T-cell (primary cell): ENCODE data around the gene ETFA. TPM values are rescaled to one million over a fixed set of nuclear protein-coding genes. Genes with fewer than 3 reads are reported as not detected.

Experiments
- ATAC-seq, 4 experiments: fragments of 200-7000 bp in 3 of 4; fragments of 150-1000 bp in 1 of 4; cut with Tn5 transposase; replicated peaks in 1 of 4; 1 replicate in 3 of 4; 2 replicates in 1 of 4; pipeline ENCODE4 v1.10.0; 2021; ENCODE audit warnings: moderate library complexity in 3 of 4, mild to moderate bottlenecking in 2 of 4, moderate number of reproducible peaks in 1 of 4
- CTCF ChIA-PET, 2 donors: fragments of 300-600 bp; sonication (Branson Sonifier 250); formaldehyde crosslinking; loops; one replicate each; lab custom pipeline; 2022; ENCODE audit warnings: antibody characterized with exemption in 2 of 2; lab: Charles Lee
- POLR2A ChIA-PET, 2 donors: fragments of 300-600 bp; sonication (Branson Sonifier 250); formaldehyde crosslinking; loops; one replicate each; lab custom pipeline; 2022; ENCODE audit warnings: antibody characterized with exemption in 2 of 2; lab: Charles Lee
- DNase-seq, 35 experiments: peaks; one replicate each; pipeline versions ENCODE4 v3.0.0 to v3.0.0-alpha.2; 2013 to 2023
- H3K27ac ChIP-seq: one replicate; pipeline ENCODE4 v1.5.1; 2013; ENCODE audit warnings: low read length
- H3K27me3 ChIP-seq, 2 experiments: replicated peaks in 1 of 2; 1 replicate in 1 of 2; 2 replicates in 1 of 2; pipeline versions ENCODE4 v1.6.1 to v1.7.0; 2013; ENCODE audit warnings: low read length in 1 of 2, mixed read lengths in 1 of 2; ENCODE audit not compliant: control insufficient read depth in 2 of 2, insufficient read depth in 2 of 2; ENCODE audit errors: extremely low read depth in 1 of 2
- H3K36me3 ChIP-seq, 2 donors: 1 replicate in 1 of 2; 2 replicates in 1 of 2; pipeline versions ENCODE4 v1.6.1 to v1.7.0; 2013; ENCODE audit warnings: low read length in 1 of 2; ENCODE audit not compliant: control insufficient read depth in 2 of 2, insufficient read depth in 1 of 2; ENCODE audit errors: extremely low read depth in 1 of 2
- H3K4me1 ChIP-seq, 2 experiments: 1 replicate in 1 of 2; 2 replicates in 1 of 2; pipeline versions ENCODE4 v1.6.1 to v1.7.0; 2013; ENCODE audit warnings: low read length in 2 of 2, mixed read lengths in 1 of 2; ENCODE audit not compliant: insufficient read depth in 2 of 2, control insufficient read depth in 1 of 2; ENCODE audit errors: extremely low read depth in 1 of 2
- H3K4me3 ChIP-seq, 2 donors: 1 replicate in 1 of 2; 2 replicates in 1 of 2; pipeline versions ENCODE4 v1.5.1 to v1.7.0; 2013; ENCODE audit warnings: mild to moderate bottlenecking in 2 of 2, low read length in 1 of 2, moderate library complexity in 1 of 2; ENCODE audit not compliant: control insufficient read depth in 1 of 2; ENCODE audit errors: extremely low read depth in 1 of 2
- H3K9me3 ChIP-seq: 2 replicates; pipeline ENCODE4 v1.7.0; 2013
- H3K27ac Mint-ChIP-seq, 2 donors: one replicate each; pipeline ENCODE4 v1.8.0; 2020 to 2021; ENCODE audit warnings: mild to moderate bottlenecking in 2 of 2, mixed read lengths in 2 of 2
- H3K27me3 Mint-ChIP-seq, 2 donors: one replicate each; pipeline ENCODE4 v1.8.0; 2021 to 2022; ENCODE audit warnings: mixed read lengths in 2 of 2
- H3K36me3 Mint-ChIP-seq: one replicate; pipeline ENCODE4 v1.8.0; 2021; ENCODE audit warnings: mixed read lengths
- H3K4me1 Mint-ChIP-seq, 3 donors: one replicate each; pipeline ENCODE4 v1.8.0; 2020 to 2022; ENCODE audit warnings: mixed read lengths in 3 of 3, mild to moderate bottlenecking in 1 of 3
- H3K4me3 Mint-ChIP-seq, 3 donors: one replicate each; pipeline ENCODE4 v1.8.0; 2020 to 2022; ENCODE audit warnings: mild to moderate bottlenecking in 3 of 3, mixed read lengths in 3 of 3, moderate library complexity in 3 of 3
- H3K9me3 Mint-ChIP-seq, 3 donors: one replicate each; pipeline ENCODE4 v1.8.0; 2020 to 2022; ENCODE audit warnings: mixed read lengths in 3 of 3
- WGBS: methylation state at CpG from one replicate; pipeline ENCODE4 v1.1.5; 2013; ENCODE audit warnings: missing lambda C conversion rate; ENCODE audit not compliant: insufficient coverage; 5-methylcytosine and 5-hydroxymethylcytosine counted together
- total RNA-seq, 35 experiments: library from RNA in 6 of 35; stranded (reverse) in 6 of 35; fragments of 120-200 nt in 1 of 35; gene quantifications; one replicate each; pipeline versions ENCODE4 v1.2.1 to v1.2.4 and lab custom pipeline; 2013 to 2026

Gene ETFA
- total RNA-seq, 5 donors from 2014 or later (not counting 1 experiment from before 2014, with no cell fraction given), result 34.6 to 53.9 (median 50.4) TPM

DNA sequence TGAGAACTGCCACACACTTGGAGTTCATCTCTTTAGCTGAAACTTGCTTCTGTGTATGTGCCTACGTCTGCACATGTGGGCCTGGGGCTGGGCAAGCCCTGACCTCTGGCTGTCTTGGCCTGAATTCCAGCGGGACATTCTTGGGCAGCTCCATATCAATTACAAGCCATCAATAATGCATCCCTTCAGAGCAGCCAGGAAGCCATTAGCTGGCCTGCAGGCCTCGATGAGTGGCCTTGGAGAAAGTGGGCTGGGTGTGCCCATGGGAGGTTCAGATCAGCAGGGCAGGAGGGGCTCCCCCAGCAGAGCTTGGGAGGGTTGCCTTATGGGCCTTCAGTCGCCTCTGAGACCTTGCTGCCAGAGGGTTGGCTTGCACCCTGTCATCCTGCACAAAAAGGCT, 124.1 kb downstream of the ETFA start:
- ChIA-PET CTCF (no interaction called here), POLR2A (no interaction called here)
- ATAC-seq (no peak), DNase-seq (no peak)
- 71% methylated on average over 1 of the region's 4 CpGs for WGBS
- peaks cover 41 to 45% of the 10 kb centered on the region in 2 donors for H3K27me3 Mint-ChIP-seq
- H3K27ac Mint-ChIP-seq, result no peak overlapping the region
- H3K4me3 ChIP-seq, result no peak overlapping the region
- H3K4me1 Mint-ChIP-seq, result peaks cover 13 to 15% (median 13%) of the 10 kb centered on the region in 3 donors
- H3K4me1 ChIP-seq, result peaks cover 0 to 15% of the 10 kb centered on the region in 2 experiments
- H3K36me3 Mint-ChIP-seq, result no peaks in the 10 kb centered on the region
- no peaks in the 10 kb centered on the region for H3K36me3 ChIP-seq
- no peak overlapping the region for H3K27ac ChIP-seq
- no peaks in the 10 kb centered on the region for H3K9me3 ChIP-seq
- H3K9me3 Mint-ChIP-seq, result no peaks in the 10 kb centered on the region
- H3K4me3 Mint-ChIP-seq, result no peak overlapping the region
- peaks cover 0 to 63% of the 10 kb centered on the region in 2 experiments for H3K27me3 ChIP-seq

DNA sequence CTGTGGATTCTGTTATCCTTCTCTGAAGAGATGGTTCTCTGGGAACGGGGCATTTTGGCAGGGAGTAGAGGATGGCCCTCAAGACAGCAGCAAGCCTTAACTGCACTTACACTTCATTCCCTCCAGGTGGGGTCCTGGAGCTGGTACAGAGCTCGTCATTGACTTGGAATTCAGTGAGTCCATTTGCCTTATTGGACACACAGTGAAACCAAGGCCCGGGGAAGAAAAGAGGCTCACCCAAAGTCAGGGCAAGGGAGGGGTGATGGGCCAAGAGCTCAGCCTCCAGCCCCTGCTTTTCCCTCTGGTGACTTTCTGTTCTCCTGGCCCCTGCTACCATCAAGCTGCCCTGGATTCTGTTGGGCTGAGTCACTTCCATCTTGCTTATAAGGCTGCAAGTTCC, 125.6 kb downstream of the ETFA start:
- H3K9me3 Mint-ChIP-seq, result no peaks in the 10 kb centered on the region
- H3K4me1 Mint-ChIP-seq, result peaks cover 15 to 19% (median 16%) of the 10 kb centered on the region in 3 donors
- ChIA-PET POLR2A (no interaction called here), CTCF (no interaction called here)
- no peaks in the 10 kb centered on the region for H3K36me3 Mint-ChIP-seq
- Histone ChIP-seq H3K4me1 (peaks cover 0 to 12% of the 10 kb centered on the region in 2 experiments), H3K27ac (no peak overlapping the region), H3K4me3 (no peak overlapping the region), H3K27me3 (peaks cover 0 to 61% of the 10 kb centered on the region in 2 experiments), H3K36me3 (no peaks in the 10 kb centered on the region), H3K9me3 (no peaks in the 10 kb centered on the region)
- no peak overlapping the region for H3K27ac Mint-ChIP-seq
- peak in 1 of 35 experiments; percentile 26 for DNase-seq
- H3K4me3 Mint-ChIP-seq, result no peak overlapping the region
- WGBS, result 55% methylated on average over 2 of the region's 3 CpGs
- ATAC-seq, result no peak
- peaks cover 46 to 56% of the 10 kb centered on the region in 2 donors for H3K27me3 Mint-ChIP-seq

DNA sequence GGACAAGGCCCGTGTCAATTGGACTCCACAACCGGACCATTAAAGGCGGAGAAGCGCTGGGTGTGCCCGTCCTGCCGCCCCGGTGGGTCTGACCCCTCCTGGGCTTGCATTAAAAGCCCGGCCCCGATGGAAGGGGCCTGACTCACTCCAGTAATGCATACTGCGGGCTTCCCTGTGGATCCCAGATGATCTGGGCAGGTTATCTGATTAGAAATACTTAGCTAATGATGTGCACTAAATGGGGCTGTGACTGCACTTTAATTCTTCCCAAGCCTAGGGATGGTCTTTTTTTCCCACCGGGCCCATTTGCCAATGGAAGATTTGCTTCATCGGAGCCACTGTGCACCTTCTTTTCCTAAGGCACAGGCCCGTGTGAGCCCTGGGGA, 126.6 kb downstream of the ETFA start:
- peaks cover 0 to 51% of the 10 kb centered on the region in 2 experiments for H3K27me3 ChIP-seq
- peaks cover 0 to 6% of the 10 kb centered on the region in 2 experiments for H3K4me1 ChIP-seq
- no peaks in the 10 kb centered on the region for H3K9me3 ChIP-seq
- ATAC-seq (no peak), DNase-seq (no peak)
- Mint-ChIP-seq H3K36me3 (no peaks in the 10 kb centered on the region), H3K27me3 (peaks cover 40 to 47% of the 10 kb centered on the region in 2 donors), H3K4me3 (no peak overlapping the region), H3K9me3 (no peaks in the 10 kb centered on the region), H3K4me1 (peaks cover 8 to 10% (median 9%) of the 10 kb centered on the region in 3 donors), H3K27ac (no peak overlapping the region)
- 78% methylated on average over 13 of the region's 13 CpGs for WGBS
- H3K4me3 ChIP-seq, result no peak overlapping the region
- H3K27ac ChIP-seq, result no peak overlapping the region
- CTCF ChIA-PET, result interaction anchor here in 1 of 2 donors (1.2 kb wide), 1 partner anchor 8 kb away, joined by 3 read pairs; no protein-coding TSS in a partner anchor
- POLR2A ChIA-PET, result no interaction called here
- H3K36me3 ChIP-seq, result no peaks in the 10 kb centered on the region

DNA sequence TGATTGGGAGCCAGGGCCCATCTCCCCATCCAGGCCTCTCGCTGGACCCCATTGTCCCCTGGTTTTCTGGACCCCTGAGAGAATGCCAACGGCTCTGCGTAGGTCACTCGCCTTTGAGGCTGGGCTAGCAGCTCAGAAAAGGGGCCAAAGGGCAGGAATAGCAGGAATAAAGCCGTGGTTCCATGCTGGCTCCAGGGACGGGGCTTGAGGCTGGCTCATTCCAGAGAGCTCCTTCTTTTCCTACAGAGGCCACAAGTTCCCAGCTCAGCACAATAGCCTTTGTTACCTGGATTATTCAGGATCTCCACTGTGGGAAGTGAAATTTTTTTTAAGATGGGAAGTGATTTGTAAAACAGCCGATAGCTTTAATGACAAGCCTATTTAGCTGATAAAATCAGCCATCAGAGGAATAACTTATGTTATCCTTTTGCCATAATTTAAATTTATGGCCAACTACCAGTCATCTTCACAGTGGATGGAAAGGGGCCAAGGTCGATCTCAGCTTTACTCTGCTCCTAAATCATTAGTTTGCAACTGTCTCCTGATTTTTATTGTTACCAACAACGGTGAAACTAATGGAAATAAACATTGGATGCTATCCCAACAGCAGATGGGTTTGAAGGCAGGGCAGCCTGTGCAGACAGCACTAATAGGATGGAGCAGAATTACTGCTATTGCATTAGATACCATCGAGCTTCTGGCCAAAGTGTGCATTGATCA, 127.2 kb downstream of the ETFA start:
- Mint-ChIP-seq H3K36me3 (no peaks in the 10 kb centered on the region), H3K9me3 (no peaks in the 10 kb centered on the region), H3K27ac (no peak overlapping the region), H3K4me3 (no peak overlapping the region), H3K4me1 (peaks cover 8 to 10% (median 9%) of the 10 kb centered on the region in 3 donors), H3K27me3 (peaks cover 37 to 43% of the 10 kb centered on the region in 2 donors)
- ChIA-PET POLR2A (no interaction called here), CTCF (interaction anchor here in 1 of 2 donors (1.2 kb wide), 1 partner anchor 9 kb away, joined by 3 read pairs; no protein-coding TSS in a partner anchor)
- Histone ChIP-seq H3K9me3 (no peaks in the 10 kb centered on the region), H3K27ac (no peak overlapping the region), H3K4me1 (peaks cover 0 to 6% of the 10 kb centered on the region in 2 experiments), H3K36me3 (no peaks in the 10 kb centered on the region), H3K4me3 (no peak overlapping the region), H3K27me3 (peaks cover 0 to 48% of the 10 kb centered on the region in 2 experiments)
- no peak for ATAC-seq
- DNase-seq, result no peak
- 67% methylated on average over 7 of the region's 10 CpGs for WGBS

DNA sequence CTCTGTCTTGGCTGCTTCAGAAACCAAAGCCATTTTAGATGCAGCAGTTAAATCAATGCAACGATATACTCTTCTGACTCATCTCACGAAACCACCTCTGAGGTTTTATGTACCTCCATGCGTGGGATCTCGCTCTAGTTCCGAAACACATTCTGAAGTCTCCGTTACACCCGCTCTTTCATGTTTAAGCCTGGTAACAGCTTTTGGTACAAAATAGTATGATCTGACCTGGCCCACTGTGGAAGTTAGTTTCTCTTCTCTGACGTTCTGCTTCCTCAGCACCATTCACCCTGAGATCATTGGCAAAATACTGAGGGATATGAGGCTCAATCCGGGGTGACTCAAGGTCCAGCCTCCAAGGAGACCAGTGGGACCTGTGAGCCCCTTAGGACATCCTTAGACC, 129.6 kb downstream of the ETFA start:
- Mint-ChIP-seq H3K4me1 (peaks cover 8 to 10% (median 9%) of the 10 kb centered on the region in 3 donors), H3K36me3 (no peaks in the 10 kb centered on the region), H3K4me3 (peak overlapping the region in 2 of 3 donors; percentile 0 to 34), H3K9me3 (no peaks in the 10 kb centered on the region), H3K27ac (peak overlapping the region in 1 of 2 donors; percentile 1), H3K27me3 (peaks cover 42 to 43% of the 10 kb centered on the region in 2 donors)
- Histone ChIP-seq H3K27me3 (peaks cover 0 to 52% of the 10 kb centered on the region in 2 experiments), H3K4me3 (no peak overlapping the region), H3K4me1 (peaks cover 0 to 6% of the 10 kb centered on the region in 2 experiments), H3K9me3 (no peaks in the 10 kb centered on the region), H3K27ac (no peak overlapping the region), H3K36me3 (no peaks in the 10 kb centered on the region)
- CTCF ChIA-PET, result no interaction called here
- ATAC-seq, result peak; percentile 31 to 65 (median 59)
- DNase-seq, result peak in 1 of 35 experiments; percentile 10
- POLR2A ChIA-PET, result no interaction called here
- 33% methylated on average over 8 of the region's 9 CpGs for WGBS

DNA sequence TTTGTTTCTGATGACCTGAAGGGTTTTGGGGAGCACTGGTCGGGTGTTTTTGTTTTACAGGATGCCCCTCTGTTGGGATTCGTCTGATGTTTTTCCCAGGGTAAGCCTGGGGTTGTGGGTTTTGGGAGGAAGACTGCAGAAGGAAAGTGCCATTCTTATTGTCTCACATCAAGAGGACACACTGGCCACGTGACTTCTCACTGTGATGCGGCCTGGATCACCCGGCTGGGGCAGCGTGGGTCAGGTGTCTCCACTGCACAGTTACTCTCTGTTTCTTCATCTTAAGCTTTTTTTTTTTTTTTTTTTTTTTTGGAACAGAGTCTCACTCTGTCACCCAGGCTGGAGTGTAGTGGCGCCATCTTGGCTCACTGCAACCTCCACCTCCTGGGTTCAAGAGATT, 130.9 kb downstream of the ETFA start:
- H3K9me3 Mint-ChIP-seq, result no peaks in the 10 kb centered on the region
- ChIA-PET POLR2A (no interaction called here), CTCF (no interaction called here)
- no peak overlapping the region for H3K4me3 ChIP-seq
- H3K9me3 ChIP-seq, result no peaks in the 10 kb centered on the region
- H3K4me3 Mint-ChIP-seq, result no peak overlapping the region
- H3K4me1 Mint-ChIP-seq, result peaks cover 8 to 10% (median 9%) of the 10 kb centered on the region in 3 donors
- H3K4me1 ChIP-seq, result peaks cover 0 to 6% of the 10 kb centered on the region in 2 experiments
- H3K36me3 ChIP-seq, result no peaks in the 10 kb centered on the region
- 81% methylated on average over 3 of the region's 7 CpGs for WGBS
- H3K27me3 ChIP-seq, result peaks cover 0 to 55% of the 10 kb centered on the region in 2 experiments
- ATAC-seq, result no peak
- H3K27ac Mint-ChIP-seq, result no peak overlapping the region
- H3K27me3 Mint-ChIP-seq, result peaks cover 34 to 39% of the 10 kb centered on the region in 2 donors
- H3K27ac ChIP-seq, result no peak overlapping the region
- no peaks in the 10 kb centered on the region for H3K36me3 Mint-ChIP-seq
- no peak for DNase-seq
